GM21423 (cell line): ENCODE results near the gene SFT2D1.
"Not testable (repeated sequence)": the region's sequence is repeated elsewhere in the genome, so short reads cannot be mapped to it uniquely, and the experiment has no call there.

Experiments used
- ATAC-seq: cut with Tn5 transposase; IDR thresholded peaks from one replicate; pipeline ENCODE4 v1.9.1; 2021; ENCODE audit warnings: mild to moderate bottlenecking, moderate library complexity; ENCODE audit not compliant: unreplicated experiment

SFT2D1 gene

GRCh38 chr6:166342349-166343149 lies at the start of gene SFT2D1:
Gene SFT2D1, minus strand, starts transcription at chr6:166342545. Its CDS starts 64 bp downstream, at chr6:166342481.
- ATAC-seq = peak; percentile 93

GRCh38 chr6:166389119-166389518 lies 46.8 kb upstream of the SFT2D1 start:
- no peak for ATAC-seq

- no peak for ATAC-seq
Measured at GRCh38 chr6:166388290-166389004, 46.1 kb upstream of the SFT2D1 start.

GRCh38 chr6:166387642-166388289 lies 45.4 kb upstream of the SFT2D1 start:
- no peak for ATAC-seq

- not testable (repeated sequence) for ATAC-seq
Measured at GRCh38 chr6:166387098-166387497, 44.8 kb upstream of the SFT2D1 start.

GRCh38 chr6:166386111-166386510 lies 43.8 kb upstream of the SFT2D1 start:
- no peak for ATAC-seq

- ATAC-seq = peak; percentile 0
Measured at GRCh38 chr6:166383802-166384363, 41.5 kb upstream of the SFT2D1 start.

GRCh38 chr6:166382933-166383801 lies 40.8 kb upstream of the SFT2D1 start, which contains the start of gene MPC1:
Gene MPC1, minus strand, starts transcription at chr6:166382940. Its CDS starts 64 bp downstream, at chr6:166382876.
- peak; percentile 88 for ATAC-seq

- ATAC-seq = peak; percentile 3
Measured at GRCh38 chr6:166382500-166382932, 40.2 kb upstream of the SFT2D1 start.

GRCh38 chr6:166381733-166382499 lies 39.6 kb upstream of the SFT2D1 start:
- ATAC-seq = peak; percentile 51

- ATAC-seq = no peak
Measured at GRCh38 chr6:166381381-166381732, 39.0 kb upstream of the SFT2D1 start.

- ATAC-seq = no peak
Measured at GRCh38 chr6:166379800-166380199, 37.5 kb upstream of the SFT2D1 start.

GRCh38 chr6:166379103-166379586 lies 36.8 kb upstream of the SFT2D1 start:
- no peak for ATAC-seq

- no peak for ATAC-seq
Measured at GRCh38 chr6:166377721-166378120, 35.4 kb upstream of the SFT2D1 start.

- no peak for ATAC-seq
Measured at GRCh38 chr6:166375013-166375412, 32.7 kb upstream of the SFT2D1 start.

- ATAC-seq = no peak
Measured at GRCh38 chr6:166370489-166370888, 28.1 kb upstream of the SFT2D1 start.

GRCh38 chr6:166369782-166370181 lies 27.4 kb upstream of the SFT2D1 start:
- no peak for ATAC-seq

GRCh38 chr6:166366921-166367320 lies 24.6 kb upstream of the SFT2D1 start:
- no peak for ATAC-seq

GRCh38 chr6:166365806-166366205 lies 23.5 kb upstream of the SFT2D1 start:
- no peak for ATAC-seq
